ENCODE data around the gene DARS1. TPM values are rescaled to one million over a fixed set of nuclear protein-coding genes. Genes with fewer than 3 reads are reported as not detected.

The DARS1 gene
- total and polyA plus RNA-seq, 11 donors = 51.2 to 90.0 (median 58.6) TPM

GRCh38 chr2:135944625-135945024 is 40.8 kb downstream of the DARS1 start:
- WGBS, 4 donors = 87 to 100% (median 97%) methylated on average over 1 of the region's 1 CpG
- H3K9me3 ChIP-seq = peaks cover 0 to 3% (median 0%) of the 10 kb centered on the region in 12 donors
- H3K36me3 ChIP-seq = peaks cover 0 to 14% (median 10%) of the 10 kb centered on the region in 9 donors
- no peak overlapping the region for H3K27ac ChIP-seq
- intact Hi-C loops (cut with DNase I) = no loop called here
- ATAC-seq (no peak), DNase-seq (no peak)
- TF ChIP-seq POLR2A (IDR thresholded peaks at IDR 0.05) (no peak), CTCF (IDR thresholded peaks at IDR 0.05) (no peak)
- no peaks in the 10 kb centered on the region for H3K27me3 ChIP-seq
- no peak overlapping the region for H3K4me3 ChIP-seq
- H3K4me1 ChIP-seq = peaks cover 0 to 10% (median 1%) of the 10 kb centered on the region in 12 donors

GRCh38 chr2:135942936-135943688 is 42.3 kb downstream of the DARS1 start:
- Histone ChIP-seq H3K4me3 (no peak overlapping the region), H3K9me3 (peaks cover 0 to 3% (median 0%) of the 10 kb centered on the region in 12 donors), H3K27me3 (no peaks in the 10 kb centered on the region), H3K27ac (no peak overlapping the region), H3K36me3 (peaks cover 0 to 15% (median 10%) of the 10 kb centered on the region in 9 donors), H3K4me1 (peaks cover 0 to under 1% (median 0%) of the 10 kb centered on the region in 12 donors)
- TF ChIP-seq CTCF (IDR thresholded peaks at IDR 0.05) (no peak), POLR2A (IDR thresholded peaks at IDR 0.05) (no peak)
- DNase-seq (no peak), ATAC-seq (no peak)
- intact Hi-C loops (cut with DNase I) = no loop called here
- 93 to 95% (median 93%) methylated on average over 5 of the region's 5 CpGs for WGBS, 4 donors

- no peaks in the 10 kb centered on the region for H3K27me3 ChIP-seq
- DNase-seq (no peak), ATAC-seq (no peak)
- peaks cover 0 to 10% (median 0%) of the 10 kb centered on the region in 12 donors for H3K4me1 ChIP-seq
- TF ChIP-seq CTCF (IDR thresholded peaks at IDR 0.05) = no peak
- TF ChIP-seq POLR2A (IDR thresholded peaks at IDR 0.05) = no peak
- peaks cover 0 to 3% (median 0%) of the 10 kb centered on the region in 12 donors for H3K9me3 ChIP-seq
- H3K36me3 ChIP-seq = peaks cover 0 to 37% (median 23%) of the 10 kb centered on the region in 9 donors
- H3K27ac ChIP-seq = no peak overlapping the region
- H3K4me3 ChIP-seq = no peak overlapping the region
- intact Hi-C loops (cut with DNase I) = no loop called here
These were observed 48.9 kb downstream of the DARS1 start for GRCh38 chr2:135936524-135936923.

GRCh38 chr2:135935914-135936313 is 49.5 kb downstream of the DARS1 start:
- peaks cover 0 to 43% (median 29%) of the 10 kb centered on the region in 9 donors for H3K36me3 ChIP-seq
- H3K4me3 ChIP-seq = no peak overlapping the region
- intact Hi-C loops (cut with DNase I) = no loop called here
- no peak overlapping the region for H3K27ac ChIP-seq
- H3K27me3 ChIP-seq = no peaks in the 10 kb centered on the region
- peaks cover 0 to under 1% (median 0%) of the 10 kb centered on the region in 12 donors for H3K9me3 ChIP-seq
- TF ChIP-seq CTCF (IDR thresholded peaks at IDR 0.05) = no peak
- no peak for TF ChIP-seq POLR2A (IDR thresholded peaks at IDR 0.05)
- no peak for DNase-seq
- no peak for ATAC-seq
- peaks cover 0 to 10% (median 0%) of the 10 kb centered on the region in 12 donors for H3K4me1 ChIP-seq
